GM10248 (cell line): Measurements from ENCODE around the gene PCDHGA10.

Experiments
- CTCF ChIA-PET: fragments of 300-600 bp; sonication (Branson Sonifier 250); formaldehyde crosslinking; extraction: SDS; loops from one replicate; lab custom pipeline; 2021; ENCODE audit warnings: antibody characterized with exemption; lab: Yijun Ruan, JAX
- POLR2A ChIA-PET: fragments of 350-650 bp; sonication (Branson Sonifier 250); formaldehyde crosslinking; extraction: SDS; loops from one replicate; lab custom pipeline; 2020; ENCODE audit warnings: antibody characterized with exemption; lab: Yijun Ruan, JAX
- DNase-seq: peaks from one replicate; pipeline ENCODE4 v3.0.0; 2012; ENCODE audit errors: extremely low spot score
- CTCF ChIP-seq: IDR thresholded peaks from 2 replicates; pipeline ENCODE4 v1.5.1; 2012; ENCODE audit warnings: mild to moderate bottlenecking, low read depth; ENCODE audit errors: extremely low read depth, missing control alignments, control extremely low read depth

The PCDHGA10 gene

GRCh38 chr5:141440341-141440740 is 27.6 kb downstream of the PCDHGA10 start:
- TF ChIP-seq CTCF: no peak
- CTCF ChIA-PET: no interaction called here
- POLR2A ChIA-PET: no interaction called here
- DNase-seq: no peak

GRCh38 chr5:141441571-141442170 is 28.9 kb downstream of the PCDHGA10 start:
- no peak for TF ChIP-seq CTCF
- CTCF ChIA-PET: interaction anchor here (0.9 to 1.4 kb wide), 2 partner anchors 21 to 122 kb away, joined by 3 to 5 read pairs; partner anchors contain the start of gene PCDHGA11
- DNase-seq: no peak
- POLR2A ChIA-PET: no interaction called here

- no peak for DNase-seq
- ChIA-PET CTCF (interaction anchor here (1.1 to 2.0 kb wide), 3 partner anchors 10 to 98 kb away, joined by 6 to 7 read pairs (median 7); partner anchors contain the start of gene PCDHGC3), POLR2A (no interaction called here)
- TF ChIP-seq CTCF: no peak
Observed at GRCh38 chr5:141465351-141465750, 52.6 kb downstream of the PCDHGA10 start.
